GM21367 (cell line): ENCODE data around the gene ARFRP1.
"Not testable (repeated sequence)": the region's sequence is repeated elsewhere in the genome, so short reads cannot be mapped to it uniquely, and the experiment has no call there.

Experiments
- ATAC-seq: cut with Tn5 transposase; IDR thresholded peaks from one replicate; pipeline ENCODE4 v1.9.1; 2021; ENCODE audit not compliant: unreplicated experiment

Gene ARFRP1

DNA sequence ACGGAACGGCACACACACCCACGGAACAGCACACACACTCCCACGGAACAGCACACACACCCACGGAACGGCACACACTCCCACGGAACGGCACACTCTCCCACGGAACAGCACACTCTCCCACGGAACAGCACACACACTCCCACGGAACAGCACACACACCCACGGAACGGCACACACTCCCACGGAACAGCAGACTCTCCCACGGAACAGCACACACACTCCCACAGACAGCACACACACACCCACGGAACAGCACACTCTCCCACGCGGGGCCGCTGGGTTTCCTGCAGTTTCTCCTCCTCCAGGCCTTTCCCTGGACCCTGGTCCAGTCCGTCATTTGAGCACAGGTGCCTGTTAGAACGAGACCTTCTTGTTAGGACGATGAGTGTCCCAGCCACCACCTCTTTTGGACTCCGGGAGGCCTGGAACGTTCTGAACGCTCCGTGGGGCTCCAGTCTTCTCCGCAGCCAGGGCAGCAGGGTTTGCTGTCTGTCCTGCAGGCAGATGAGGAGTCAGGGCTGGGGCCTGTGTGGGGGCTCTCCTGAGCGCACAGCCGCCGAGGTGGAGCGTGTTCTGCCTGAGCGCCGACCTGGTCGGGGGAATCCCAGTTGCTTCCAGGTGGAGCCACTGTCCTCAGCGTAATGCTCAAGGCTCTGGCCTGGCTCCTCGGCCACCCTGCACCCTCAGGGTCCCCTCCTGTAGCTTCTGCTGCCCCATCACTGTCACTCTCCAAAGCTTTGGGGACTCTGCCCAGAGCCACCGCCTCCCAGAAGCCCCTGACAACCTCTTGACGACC lies 28.9 kb downstream of the ARFRP1 start:
- ATAC-seq: no peak

DNA sequence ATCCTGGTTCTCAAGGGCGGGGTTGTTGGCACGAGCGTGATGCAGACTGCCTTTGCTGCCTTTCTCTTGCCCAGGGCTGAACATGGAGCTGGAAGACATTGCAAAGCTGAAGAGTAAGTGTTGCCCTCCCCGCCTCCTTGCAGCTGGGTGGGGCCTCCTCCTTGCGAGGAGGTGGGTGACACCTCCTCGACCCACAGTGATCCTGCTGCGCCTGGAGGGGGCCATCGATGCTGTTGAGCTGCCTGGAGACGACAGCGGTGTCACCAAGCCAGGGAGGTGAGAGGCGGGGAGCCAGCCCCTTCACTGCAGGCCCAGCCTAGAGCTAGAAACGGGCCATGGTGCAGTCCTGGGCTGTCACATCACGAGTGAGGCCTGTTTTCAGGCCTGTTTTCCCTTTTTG lies 29.7 kb downstream of the ARFRP1 start:
- ATAC-seq: no peak

GRCh38 chr20:63675681-63676368 lies 32.0 kb downstream of the ARFRP1 start:
- no peak for ATAC-seq

- ATAC-seq: no peak
Observed at GRCh38 chr20:63673951-63674350, 33.8 kb downstream of the ARFRP1 start.

GRCh38 chr20:63672666-63673065 lies 35.1 kb downstream of the ARFRP1 start:
- no peak for ATAC-seq

DNA sequence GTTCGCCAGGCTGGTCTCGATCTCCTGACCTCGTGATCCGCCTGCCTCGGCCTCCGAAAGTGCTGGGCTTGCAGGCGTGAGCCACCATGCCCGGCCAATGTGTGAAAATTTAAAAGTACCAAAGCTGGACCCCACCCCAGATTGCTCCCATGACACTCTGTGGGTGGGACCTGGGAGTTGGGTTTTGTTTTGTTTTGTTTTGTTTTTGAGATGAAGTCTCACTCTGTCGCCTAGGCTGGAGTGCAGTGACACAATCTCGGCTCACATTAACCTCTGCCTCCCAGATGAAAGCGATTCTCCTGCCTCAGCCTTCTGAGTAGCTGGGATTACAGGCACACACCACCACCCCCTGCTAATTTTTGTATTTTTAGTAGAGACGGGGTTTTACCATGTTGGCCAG lies 36.1 kb downstream of the ARFRP1 start:
- ATAC-seq: not testable (repeated sequence)

GRCh38 chr20:63668351-63668750 lies 39.4 kb downstream of the ARFRP1 start:
- no peak for ATAC-seq

- ATAC-seq: no peak
Observed at GRCh38 chr20:63667858-63668257, 39.9 kb downstream of the ARFRP1 start.

- no peak for ATAC-seq
Observed at GRCh38 chr20:63665708-63666107, 42.1 kb downstream of the ARFRP1 start.

GRCh38 chr20:63664861-63665594 lies 42.7 kb downstream of the ARFRP1 start:
- no peak for ATAC-seq

DNA sequence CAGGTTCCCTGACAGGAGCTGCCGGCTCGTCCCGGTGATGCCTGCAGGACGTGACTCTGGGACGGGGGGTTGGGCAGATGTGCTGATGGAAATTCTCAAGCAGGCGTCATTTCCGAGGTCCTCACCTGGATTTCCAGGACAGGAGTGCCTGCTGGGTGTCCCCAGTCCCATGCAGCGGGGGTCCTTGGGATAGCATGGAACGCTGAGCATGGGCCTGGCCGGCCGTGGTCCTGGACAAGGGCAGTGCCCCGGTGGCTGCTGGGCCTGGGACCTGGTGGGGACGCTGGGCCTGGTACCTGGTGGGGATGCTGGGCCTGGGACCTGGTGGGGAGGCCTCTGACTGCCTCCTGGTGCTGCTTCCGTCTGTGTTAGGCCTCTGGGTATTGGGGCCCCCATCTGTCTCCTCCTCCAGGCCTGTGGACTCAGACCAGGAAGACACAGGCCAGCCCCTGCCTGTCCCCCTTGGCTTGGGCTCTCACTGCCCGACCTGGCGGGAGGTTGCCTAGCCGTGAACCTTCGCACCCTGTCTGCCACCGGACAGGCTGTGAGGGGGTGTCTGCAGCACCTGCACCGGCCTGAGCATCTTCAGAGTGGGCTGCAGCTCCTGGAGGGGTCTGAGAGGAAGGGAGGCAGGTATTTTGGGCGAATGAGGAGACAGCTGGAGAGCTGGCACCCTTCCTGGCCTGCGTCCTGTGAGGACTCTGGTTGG lies 43.5 kb downstream of the ARFRP1 start:
- no peak for ATAC-seq

- ATAC-seq: no peak
Observed at GRCh38 chr20:63663332-63664066, 44.3 kb downstream of the ARFRP1 start.

DNA sequence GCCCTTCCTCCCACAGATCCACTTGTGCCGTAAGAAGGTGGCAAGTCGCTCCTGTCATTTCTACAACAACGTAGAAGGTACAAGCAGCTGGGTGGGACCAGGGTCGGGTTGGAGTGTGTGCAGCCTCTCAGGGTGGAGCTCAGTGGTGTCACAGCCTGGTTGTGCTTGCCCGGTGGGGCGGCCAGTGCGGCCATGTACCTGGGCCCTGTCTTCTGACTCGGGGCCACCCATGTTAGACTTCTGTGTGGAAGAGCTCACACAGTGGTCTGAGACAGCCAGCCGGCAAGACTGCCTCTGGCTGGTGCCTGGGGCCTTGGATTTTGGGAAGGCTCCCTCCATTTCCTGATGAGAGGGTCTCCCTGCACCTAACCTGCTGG lies 45.0 kb downstream of the ARFRP1 start:
- no peak for ATAC-seq

DNA sequence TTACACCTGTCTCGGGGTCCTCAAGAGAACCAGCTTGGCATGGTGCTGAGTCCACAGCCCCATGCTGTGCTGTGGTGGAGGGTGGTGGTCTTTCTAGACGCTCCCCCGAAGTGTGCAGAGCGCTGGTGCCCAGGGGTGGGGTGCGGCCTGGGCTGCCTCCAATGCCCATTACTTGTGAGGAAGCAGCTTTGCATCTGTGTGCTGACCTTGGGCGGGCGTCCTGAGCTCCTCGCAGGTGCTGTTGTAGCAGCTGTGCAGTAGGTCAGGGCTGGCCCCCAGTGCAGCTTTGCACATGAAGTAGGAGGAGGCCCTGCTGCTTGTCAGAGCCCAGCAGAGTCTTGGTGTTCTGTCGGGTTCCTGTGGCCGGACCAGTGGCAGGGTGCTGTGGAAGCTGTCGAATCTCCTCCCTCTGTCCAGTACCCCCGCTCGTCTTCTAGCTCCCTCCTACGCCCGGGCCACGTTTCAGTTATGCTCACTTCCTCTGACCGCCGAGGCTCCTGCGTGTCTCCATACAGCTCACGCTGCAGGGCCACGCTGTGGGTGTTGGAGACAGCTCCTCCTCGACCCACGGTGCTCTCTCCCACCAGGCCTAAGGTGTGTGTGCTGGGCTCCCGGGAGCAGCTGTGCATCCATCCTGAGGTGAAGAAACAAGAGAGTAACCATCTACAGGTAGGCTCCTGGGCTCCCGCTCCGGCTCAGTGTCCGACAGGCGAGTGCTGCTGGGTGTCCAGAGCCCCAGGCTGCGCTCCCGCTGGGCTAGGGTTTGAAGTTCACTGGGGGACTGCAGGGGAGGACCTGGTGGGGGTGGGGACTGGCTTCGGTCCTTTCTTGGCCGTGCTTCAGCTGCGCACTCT lies 45.6 kb downstream of the ARFRP1 start:
- no peak for ATAC-seq

DNA sequence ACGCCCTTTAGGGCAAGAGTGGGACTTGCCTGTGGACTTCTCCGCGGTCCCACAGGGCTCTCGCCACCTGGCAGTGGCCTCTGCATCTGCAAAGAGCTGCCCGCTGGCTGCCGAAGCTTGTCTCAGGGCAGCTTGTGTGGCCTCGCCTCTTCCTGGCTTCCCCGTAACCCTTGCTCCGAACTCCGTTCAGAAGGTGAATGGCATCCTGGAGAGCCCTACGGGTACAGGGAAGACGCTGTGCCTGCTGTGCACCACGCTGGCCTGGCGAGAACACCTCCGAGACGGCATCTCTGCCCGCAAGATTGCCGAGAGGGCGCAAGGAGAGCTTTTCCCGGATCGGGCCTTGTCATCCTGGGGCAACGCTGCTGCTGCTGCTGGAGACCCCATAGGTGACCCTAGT lies 46.7 kb downstream of the ARFRP1 start:
- ATAC-seq: no peak

DNA sequence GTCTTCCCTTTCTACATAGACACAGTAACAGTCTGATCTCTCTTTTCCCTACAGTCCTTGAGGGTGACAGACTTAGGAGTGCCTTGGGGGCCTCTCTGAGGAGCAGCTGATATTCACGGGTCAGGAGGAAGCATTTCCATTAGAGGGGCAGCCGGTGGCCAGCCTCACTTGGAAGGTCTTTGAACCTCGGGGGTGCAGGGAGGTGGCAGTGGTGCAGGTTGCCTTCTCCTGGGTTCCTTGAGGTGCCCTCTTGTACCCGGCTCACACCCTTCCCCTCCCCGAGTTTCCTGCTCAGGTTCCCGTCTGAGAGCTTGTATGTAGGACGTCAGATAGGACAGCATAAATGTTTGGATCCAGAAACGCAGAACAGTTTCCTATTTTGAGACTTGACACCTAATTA lies 47.2 kb downstream of the ARFRP1 start:
- ATAC-seq: no peak

- not testable (repeated sequence) for ATAC-seq
Observed at GRCh38 chr20:63660174-63660573, 47.6 kb downstream of the ARFRP1 start.

- no peak for ATAC-seq
Observed at GRCh38 chr20:63659370-63659769, 48.4 kb downstream of the ARFRP1 start.

DNA sequence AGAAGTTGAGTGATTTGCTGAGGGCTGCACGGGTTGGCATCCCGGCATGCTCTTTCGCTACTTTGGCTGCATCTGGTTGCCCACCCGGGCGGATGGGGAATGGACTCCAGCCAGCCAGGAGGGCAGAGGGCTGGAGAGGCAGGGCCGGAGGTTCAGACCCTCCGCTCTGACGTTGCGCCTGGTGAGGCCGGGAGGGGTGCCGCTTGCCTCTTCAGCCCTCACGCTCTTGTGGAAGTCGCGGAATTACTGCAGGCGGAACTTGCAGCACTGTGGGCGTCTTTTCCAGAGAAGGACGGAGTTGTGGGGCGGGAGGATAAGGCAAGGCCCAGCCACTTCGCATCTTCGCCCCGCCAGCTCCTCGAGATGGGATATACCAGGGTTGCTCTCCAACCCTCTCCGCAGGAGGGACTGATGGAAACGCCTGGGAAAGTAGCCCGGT lies 49.0 kb downstream of the ARFRP1 start:
- ATAC-seq: no peak
